ENCODE data around the gene PGA4. TPM values are rescaled to one million over a fixed set of nuclear protein-coding genes. Genes with fewer than 3 reads are reported as not detected.

Gene PGA4
- total and polyA plus RNA-seq, 2 experiments from 2014 or later, result 0.81 TPM; not detected in 1

GRCh38 chr11:61198361-61198760 is 23.8 kb upstream of the PGA4 start:
- no peak overlapping the region for H3K4me3 Mint-ChIP-seq
- no peak overlapping the region for H3K4me3 ChIP-seq

More at GRCh38 chr11:61198361-61198760, 23.8 kb upstream of the PGA4 start:
- Histone ChIP-seq H3K79me2 (replicated peaks; ENCODE audit: insufficient read depth) (no peaks in the 10 kb centered on the region), H3F3A (replicated peaks; ENCODE audit: low read depth) (no peaks in the 10 kb centered on the region), H4K20me1 (replicated peaks; ENCODE audit: insufficient read depth) (no peaks in the 10 kb centered on the region), H3K4me2 (no peak overlapping the region), H3K27ac (ENCODE audit: low read depth) (no peak overlapping the region), H3K4me1 (ENCODE audit: insufficient read depth) (no peaks in the 10 kb centered on the region), H2AFZ (no peak overlapping the region), H3K27me3 (ENCODE audit: insufficient read depth) (no peaks in the 10 kb centered on the region), H3K9me2 (ENCODE audit: insufficient read depth) (no peaks in the 10 kb centered on the region), H3K36me3 (ENCODE audit: insufficient read depth) (no peaks in the 10 kb centered on the region)
- H3K27ac Mint-ChIP-seq, result no peak overlapping the region
- H3K36me3 Mint-ChIP-seq (ENCODE audit: low read depth), result no peaks in the 10 kb centered on the region
- peaks cover 6% of the 10 kb centered on the region for H3K9me3 Mint-ChIP-seq
- peaks cover 8% of the 10 kb centered on the region for H3K4me1 Mint-ChIP-seq
- no peak for ATAC-seq
- DNase-seq (ENCODE audit: low spot score), result no peak
- TF ChIP-seq EZH2phosphoT487 (IDR thresholded peaks at IDR 0.05; ENCODE audit: unreplicated experiment) (no peak), NANOG (IDR thresholded peaks at IDR 0.05; ENCODE audit: borderline replicate concordance) (no peak), EZH2 (IDR thresholded peaks at IDR 0.05; ENCODE audit: low read depth, unreplicated experiment) (no peak), STAT1 (IDR thresholded peaks at IDR 0.05; ENCODE audit: unreplicated experiment) (no peak), ZNF462 (CRISPR knock-in tag; IDR thresholded peaks at IDR 0.05) (no peak), JUNB (IDR thresholded peaks at IDR 0.05; ENCODE audit: unreplicated experiment) (no peak), CREB1 (CRISPR knock-in tag; IDR thresholded peaks at IDR 0.05; ENCODE audit: low read depth) (no peak), POLR2AphosphoS5 (IDR thresholded peaks at IDR 0.05; ENCODE audit: low read depth) (no peak), ZNF331 (CRISPR knock-in tag; IDR thresholded peaks at IDR 0.05; ENCODE audit: low read depth) (no peak), ETS1 (IDR thresholded peaks at IDR 0.05) (no peak), CTCF (conservative IDR thresholded peaks at IDR 0.05; ENCODE audit: low read depth in 2 of 2) (no peak), ZNF114 (CRISPR knock-in tag; IDR thresholded peaks at IDR 0.05) (no peak), REST (IDR thresholded peaks at IDR 0.05; ENCODE audit: unreplicated experiment) (no peak)
- H3K27me3 Mint-ChIP-seq (ENCODE audit: insufficient read depth, low read depth, poor library complexity), result peaks cover 11% of the 10 kb centered on the region

All from GM23338 (cell line).